ENCODE data around the gene CACNA1A.

Gene CACNA1A

GRCh38 chr19:13298565-13299481, 207.5 kb downstream of the CACNA1A start:
- DNase-seq (ENCODE audit: low spot score) = no peak
- in situ Hi-C loops (cut with MboI; ENCODE audit: low pct_unique_long_range_greater_than_20kb, low sequenced_read_pairs, unreplicated experiment) = no loop called here
- TF ChIP-seq, protein P1, sequence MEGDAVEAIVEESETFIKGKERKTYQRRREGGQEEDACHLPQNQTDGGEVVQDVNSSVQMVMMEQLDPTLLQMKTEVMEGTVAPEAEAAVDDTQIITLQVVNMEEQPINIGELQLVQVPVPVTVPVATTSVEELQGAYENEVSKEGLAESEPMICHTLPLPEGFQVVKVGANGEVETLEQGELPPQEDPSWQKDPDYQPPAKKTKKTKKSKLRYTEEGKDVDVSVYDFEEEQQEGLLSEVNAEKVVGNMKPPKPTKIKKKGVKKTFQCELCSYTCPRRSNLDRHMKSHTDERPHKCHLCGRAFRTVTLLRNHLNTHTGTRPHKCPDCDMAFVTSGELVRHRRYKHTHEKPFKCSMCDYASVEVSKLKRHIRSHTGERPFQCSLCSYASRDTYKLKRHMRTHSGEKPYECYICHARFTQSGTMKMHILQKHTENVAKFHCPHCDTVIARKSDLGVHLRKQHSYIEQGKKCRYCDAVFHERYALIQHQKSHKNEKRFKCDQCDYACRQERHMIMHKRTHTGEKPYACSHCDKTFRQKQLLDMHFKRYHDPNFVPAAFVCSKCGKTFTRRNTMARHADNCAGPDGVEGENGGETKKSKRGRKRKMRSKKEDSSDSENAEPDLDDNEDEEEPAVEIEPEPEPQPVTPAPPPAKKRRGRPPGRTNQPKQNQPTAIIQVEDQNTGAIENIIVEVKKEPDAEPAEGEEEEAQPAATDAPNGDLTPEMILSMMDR (IDR thresholded peaks at IDR 0.05; ENCODE audit: extremely low read depth, insufficient read depth, missing control alignments) = no peak

GRCh38 chr19:13297023-13297422, 209.3 kb downstream of the CACNA1A start:
- no peak for DNase-seq (ENCODE audit: low spot score)
- in situ Hi-C loops (cut with MboI; ENCODE audit: low pct_unique_long_range_greater_than_20kb, low sequenced_read_pairs, unreplicated experiment) = no loop called here
- TF ChIP-seq, protein P1 (IDR thresholded peaks at IDR 0.05; ENCODE audit: extremely low read depth, insufficient read depth, missing control alignments) = no peak

DNA sequence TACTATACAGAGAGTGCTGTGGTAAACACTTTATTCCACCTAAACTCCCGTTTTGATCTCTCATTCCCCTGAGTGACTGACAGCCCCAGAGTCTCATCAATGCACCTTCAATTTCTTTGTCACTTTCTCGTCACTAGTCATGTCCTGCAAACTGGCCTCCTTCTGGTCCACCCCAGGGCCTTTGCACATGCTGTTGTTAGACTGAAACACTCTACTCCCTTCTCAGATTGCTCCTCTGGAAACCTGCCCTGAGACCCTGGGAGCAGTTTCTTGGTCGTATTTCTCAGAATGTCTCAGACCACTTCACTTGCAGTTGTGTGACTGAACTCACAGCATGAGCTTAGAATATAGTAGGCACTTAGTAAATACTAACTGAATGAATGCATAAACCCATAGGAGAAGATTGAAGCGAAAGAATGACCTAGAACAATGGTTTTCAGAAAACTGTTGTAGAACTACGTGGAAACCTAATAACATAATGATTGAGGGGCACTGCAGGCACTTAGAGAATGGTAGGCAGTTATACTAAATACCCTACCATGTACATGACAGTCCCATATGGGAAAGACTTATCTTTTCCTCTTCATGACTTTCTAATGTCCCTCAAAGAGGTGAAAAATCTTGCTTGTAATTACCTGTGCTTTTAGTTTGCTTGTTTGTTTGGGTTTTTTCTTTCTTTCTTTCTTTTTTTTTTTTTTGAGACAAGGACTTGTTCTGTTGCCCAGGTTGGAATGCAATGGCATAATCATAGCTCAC, 211.3 kb downstream of the CACNA1A start:
- in situ Hi-C loops (cut with MboI; ENCODE audit: low pct_unique_long_range_greater_than_20kb, low sequenced_read_pairs, unreplicated experiment) = no loop called here
- no peak for DNase-seq (ENCODE audit: low spot score)

GRCh38 chr19:13291913-13292312, 214.4 kb downstream of the CACNA1A start:
- TF ChIP-seq, protein P1 (IDR thresholded peaks at IDR 0.05; ENCODE audit: extremely low read depth, insufficient read depth, missing control alignments) = no peak
- DNase-seq (ENCODE audit: low spot score) = no peak
- in situ Hi-C loops (cut with MboI; ENCODE audit: low pct_unique_long_range_greater_than_20kb, low sequenced_read_pairs, unreplicated experiment) = no loop called here

More for the DNA sequence above, 211.3 kb downstream of the CACNA1A start:
- TF ChIP-seq, protein P1 (IDR thresholded peaks at IDR 0.05; ENCODE audit: extremely low read depth, insufficient read depth, missing control alignments) = no peak

GRCh38 chr19:13290741-13291140, 215.5 kb downstream of the CACNA1A start:
- DNase-seq (ENCODE audit: low spot score) = no peak
- in situ Hi-C loops (cut with MboI; ENCODE audit: low pct_unique_long_range_greater_than_20kb, low sequenced_read_pairs, unreplicated experiment) = no loop called here
- TF ChIP-seq, protein P1 (IDR thresholded peaks at IDR 0.05; ENCODE audit: extremely low read depth, insufficient read depth, missing control alignments) = no peak

DNA sequence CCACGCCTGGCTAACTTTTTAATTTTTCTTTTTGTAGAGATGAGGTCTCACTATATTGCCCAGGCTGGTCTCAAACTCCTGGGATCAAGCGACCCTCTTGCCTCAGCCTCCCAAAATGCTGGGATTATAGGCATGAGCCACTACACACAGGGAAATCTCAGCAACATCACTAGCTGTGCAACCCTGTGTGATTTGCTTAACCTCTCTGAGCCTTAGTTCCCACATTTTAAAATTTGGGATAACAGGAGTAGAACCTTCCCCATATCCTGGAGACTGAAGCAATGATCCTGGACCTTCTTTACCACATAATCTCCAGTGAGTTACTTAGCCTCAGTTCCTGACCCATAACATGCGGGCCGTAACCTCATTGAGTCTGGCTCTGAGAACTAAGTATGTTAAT, 217.0 kb downstream of the CACNA1A start:
- in situ Hi-C loops (cut with MboI; ENCODE audit: low pct_unique_long_range_greater_than_20kb, low sequenced_read_pairs, unreplicated experiment) = no loop called here
- TF ChIP-seq, protein P1 (IDR thresholded peaks at IDR 0.05; ENCODE audit: extremely low read depth, insufficient read depth, missing control alignments) = no peak
- DNase-seq (ENCODE audit: low spot score) = no peak

Data from GM13977 (cell line).